ENCODE data around the gene SHC1.
"Not testable (repeated sequence)": the region's sequence is repeated elsewhere in the genome, so short reads cannot be mapped to it uniquely, and the experiment has no call there.

The SHC1 gene

DNA sequence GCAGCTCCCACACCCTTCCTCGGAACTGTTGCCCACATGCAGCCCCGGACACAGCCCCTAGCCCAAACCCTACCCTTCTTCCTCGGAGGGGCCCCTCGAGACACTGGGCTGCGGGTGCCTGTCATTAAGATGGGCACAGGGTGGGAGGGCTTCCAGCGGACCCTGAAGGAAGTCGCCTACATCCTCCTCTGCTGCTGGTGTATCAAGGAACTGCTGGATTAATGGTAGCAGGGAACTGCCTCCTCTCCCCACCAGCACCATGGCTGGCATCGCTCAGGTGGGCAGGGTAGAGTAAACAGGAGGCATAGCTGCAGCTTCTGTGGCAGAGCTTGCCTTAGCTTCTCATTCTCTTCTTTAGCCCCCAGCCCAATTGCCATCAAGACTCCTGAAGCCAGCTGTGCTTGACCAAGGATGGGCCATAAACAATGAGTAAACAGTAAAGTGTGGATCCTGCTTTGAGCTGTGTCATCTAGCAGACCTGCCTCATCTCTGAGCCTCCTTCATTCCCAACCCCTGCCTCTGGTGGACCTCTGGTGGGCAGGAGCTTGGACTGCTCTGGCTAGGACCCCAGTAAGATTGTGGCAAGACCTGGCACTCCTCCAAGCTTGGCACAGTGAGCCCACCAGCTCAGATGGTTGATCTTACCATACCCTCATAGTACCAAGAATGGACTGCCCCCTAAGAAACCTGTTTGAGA, 23.2 kb upstream of the SHC1 start, which contains the start of gene LENEP:
TSS of gene LENEP (plus strand) at position 15 of the 697 bp plus-strand sequence. CDS start at position 37, 22 bp downstream.
- Histone ChIP-seq H3K27ac (ENCODE audit: low read length) (no peak within 1 kb of the TSS), H3K4me1 (ENCODE audit: control insufficient read depth, insufficient read depth, low read length) (no peaks in the 10 kb centered on the region), H3K27me3 (ENCODE audit: control insufficient read depth, insufficient read depth, low read length) (no peaks in the 10 kb centered on the region), H3K4me3 (ENCODE audit: low read length) (no peak within 1 kb of the TSS), H3K36me3 (ENCODE audit: control insufficient read depth, insufficient read depth, low read length) (peaks cover 12% of the 10 kb centered on the region), H3K9me3 (ENCODE audit: control insufficient read depth, insufficient read depth, low read length) (no peaks in the 10 kb centered on the region)
- no peak for DNase-seq (ENCODE audit: low read depth, low spot score)
- no CpG with 5 or more reads among the region's 8 CpGs for WGBS (ENCODE audit: insufficient coverage, insufficient read length)

DNA sequence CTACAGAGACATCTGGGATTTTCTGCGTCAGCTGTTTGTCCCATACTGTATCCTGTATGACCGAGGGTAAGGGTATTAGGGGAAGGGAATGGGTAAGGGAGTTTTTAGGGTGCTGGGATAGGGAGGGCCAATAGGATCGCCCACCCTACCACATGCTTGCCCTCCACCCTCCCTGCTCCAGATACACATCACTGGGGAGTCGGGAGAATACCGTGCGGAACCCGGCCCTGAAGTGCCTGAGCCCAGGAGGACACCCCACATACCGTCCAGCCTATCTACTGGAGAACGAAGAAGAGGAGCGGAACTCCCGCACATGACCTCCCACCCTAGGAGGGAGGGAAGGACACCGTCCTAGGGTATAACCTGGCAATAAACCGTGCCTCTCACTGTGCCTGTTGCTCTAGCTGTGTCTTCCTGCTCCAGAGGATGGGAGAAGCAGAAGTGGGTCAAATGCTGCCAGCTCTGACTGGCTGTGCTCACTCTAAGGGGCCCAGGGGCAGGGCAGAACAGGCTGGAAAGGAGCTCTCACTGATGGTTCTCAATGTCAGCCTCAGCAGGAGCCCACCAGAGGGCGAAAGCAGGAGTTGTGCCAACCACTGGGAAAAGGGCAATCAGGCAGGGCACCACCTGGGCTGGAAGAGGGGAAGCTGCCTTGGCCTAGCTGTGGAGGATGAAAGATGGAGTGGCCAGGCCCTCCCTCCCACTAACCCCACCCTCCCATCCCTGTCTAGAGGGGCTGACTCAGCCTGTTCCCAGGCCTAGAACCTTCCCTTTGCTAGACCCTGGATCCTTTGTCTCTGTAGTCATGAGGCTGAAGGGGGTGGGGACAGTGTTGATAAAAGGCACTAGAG, 22.4 kb upstream of the SHC1 start:
- Histone ChIP-seq H3K4me3 (ENCODE audit: low read length) (no peak overlapping the region), H3K36me3 (ENCODE audit: control insufficient read depth, insufficient read depth, low read length) (peaks cover 20% of the 10 kb centered on the region), H3K27me3 (ENCODE audit: control insufficient read depth, insufficient read depth, low read length) (no peaks in the 10 kb centered on the region), H3K27ac (ENCODE audit: low read length) (no peak overlapping the region), H3K4me1 (ENCODE audit: control insufficient read depth, insufficient read depth, low read length) (no peaks in the 10 kb centered on the region), H3K9me3 (ENCODE audit: control insufficient read depth, insufficient read depth, low read length) (no peaks in the 10 kb centered on the region)
- no CpG with 5 or more reads among the region's 14 CpGs for WGBS (ENCODE audit: insufficient coverage, insufficient read length)
- DNase-seq (ENCODE audit: low read depth, low spot score), result no peak

DNA sequence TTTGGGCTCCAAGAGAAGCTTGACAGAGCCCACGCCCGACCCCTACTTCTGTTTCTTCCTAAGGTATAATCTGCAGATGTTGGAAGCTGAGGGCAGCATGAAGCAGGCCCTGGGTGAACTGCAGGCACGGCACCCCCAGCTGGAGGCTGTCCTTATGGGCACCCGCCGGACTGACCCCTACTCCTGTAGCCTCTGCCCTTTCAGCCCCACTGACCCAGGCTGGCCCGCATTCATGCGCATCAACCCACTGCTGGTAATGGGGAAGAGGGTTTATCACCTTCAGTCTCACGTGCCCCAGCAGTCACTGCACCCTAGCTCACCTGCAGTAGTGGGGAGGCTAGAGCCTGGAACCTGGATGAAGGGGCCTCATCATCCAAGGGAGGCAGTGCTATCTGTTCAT, 19.7 kb upstream of the SHC1 start:
- H3K36me3 ChIP-seq (ENCODE audit: control insufficient read depth, insufficient read depth, low read length), result peaks cover 22% of the 10 kb centered on the region
- no peak overlapping the region for H3K27ac ChIP-seq (ENCODE audit: low read length)
- WGBS (ENCODE audit: insufficient coverage, insufficient read length), result no CpG with 5 or more reads among the region's 8 CpGs
- H3K9me3 ChIP-seq (ENCODE audit: control insufficient read depth, insufficient read depth, low read length), result no peaks in the 10 kb centered on the region
- no peak for DNase-seq (ENCODE audit: low read depth, low spot score)
- H3K27me3 ChIP-seq (ENCODE audit: control insufficient read depth, insufficient read depth, low read length), result no peaks in the 10 kb centered on the region
- H3K4me3 ChIP-seq (ENCODE audit: low read length), result no peak overlapping the region
- no peaks in the 10 kb centered on the region for H3K4me1 ChIP-seq (ENCODE audit: control insufficient read depth, insufficient read depth, low read length)

DNA sequence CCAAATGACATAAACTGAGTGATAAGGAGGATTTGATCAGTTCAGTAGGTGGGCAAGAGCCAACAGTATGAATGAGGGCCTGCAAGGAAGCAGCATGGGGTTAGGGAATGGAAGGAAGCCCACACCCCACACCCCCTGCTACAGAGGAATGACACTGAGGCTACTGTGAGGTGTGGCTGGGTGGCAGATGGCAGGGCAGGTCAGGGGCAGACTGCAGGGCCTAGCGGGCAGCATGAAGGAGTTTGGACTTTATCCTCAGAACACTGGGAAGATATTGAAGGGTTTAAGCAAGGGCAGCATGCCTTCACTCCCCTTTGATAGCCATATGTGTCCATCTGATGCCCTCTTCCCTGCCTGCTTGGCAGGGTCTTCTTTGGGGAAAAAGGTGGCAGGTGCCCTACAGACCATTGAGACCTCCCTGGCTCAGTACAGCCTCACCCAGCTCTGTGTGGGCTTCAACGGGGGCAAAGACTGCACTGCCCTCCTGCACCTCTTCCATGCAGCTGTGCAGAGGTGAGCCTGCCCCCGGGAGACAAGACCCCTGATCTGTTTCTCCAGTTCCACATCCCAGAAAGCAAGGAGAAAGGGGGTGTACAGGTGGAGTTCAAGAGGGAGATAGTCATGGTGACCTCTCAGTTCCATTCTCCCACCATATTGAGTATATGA, 18.8 kb upstream of the SHC1 start:
- Histone ChIP-seq H3K4me1 (ENCODE audit: control insufficient read depth, insufficient read depth, low read length) (no peaks in the 10 kb centered on the region), H3K36me3 (ENCODE audit: control insufficient read depth, insufficient read depth, low read length) (peaks cover 22% of the 10 kb centered on the region), H3K4me3 (ENCODE audit: low read length) (no peak overlapping the region), H3K9me3 (ENCODE audit: control insufficient read depth, insufficient read depth, low read length) (no peaks in the 10 kb centered on the region), H3K27me3 (ENCODE audit: control insufficient read depth, insufficient read depth, low read length) (no peaks in the 10 kb centered on the region), H3K27ac (ENCODE audit: low read length) (no peak overlapping the region)
- WGBS (ENCODE audit: insufficient coverage, insufficient read length), result no CpG with 5 or more reads among the region's 3 CpGs
- DNase-seq (ENCODE audit: low read depth, low spot score), result no peak

DNA sequence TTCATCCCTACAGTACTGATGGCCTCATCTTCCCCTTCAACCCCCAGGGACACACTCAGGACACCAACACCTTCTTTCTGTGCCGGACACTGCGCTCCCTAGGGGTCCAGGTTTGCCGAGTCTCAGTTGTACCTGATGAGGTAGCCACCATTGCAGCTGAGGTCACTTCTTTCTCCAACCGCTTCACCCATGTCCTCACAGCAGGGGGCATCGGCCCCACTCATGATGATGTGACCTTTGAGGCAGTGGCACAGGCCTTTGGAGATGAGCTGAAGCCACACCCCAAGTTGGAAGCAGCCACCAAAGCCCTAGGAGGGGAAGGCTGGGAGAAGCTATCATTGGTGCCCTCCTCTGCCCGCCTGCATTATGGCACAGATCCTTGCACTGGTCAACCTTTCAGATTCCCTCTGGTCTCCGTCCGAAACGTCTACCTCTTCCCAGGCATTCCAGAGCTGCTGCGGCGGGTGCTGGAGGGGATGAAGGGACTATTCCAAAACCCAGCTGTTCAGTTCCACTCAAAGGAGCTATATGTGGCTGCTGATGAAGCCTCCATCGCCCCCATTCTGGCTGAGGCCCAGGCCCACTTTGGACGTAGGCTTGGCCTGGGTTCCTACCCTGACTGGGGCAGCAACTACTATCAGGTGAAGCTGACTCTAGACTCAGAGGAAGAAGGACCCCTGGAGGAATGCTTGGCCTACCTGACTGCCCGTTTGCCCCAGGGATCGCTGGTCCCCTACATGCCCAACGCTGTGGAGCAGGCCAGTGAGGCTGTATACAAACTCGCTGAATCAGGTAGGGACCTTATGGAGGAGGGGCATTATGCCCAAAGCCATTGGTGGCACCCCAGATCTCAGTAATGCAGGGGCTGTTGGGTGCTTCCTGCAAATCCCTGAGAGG, 17.8 kb upstream of the SHC1 start:
- H3K27ac ChIP-seq (ENCODE audit: low read length), result no peak overlapping the region
- H3K4me1 ChIP-seq (ENCODE audit: control insufficient read depth, insufficient read depth, low read length), result no peaks in the 10 kb centered on the region
- H3K4me3 ChIP-seq (ENCODE audit: low read length), result no peak overlapping the region
- H3K36me3 ChIP-seq (ENCODE audit: control insufficient read depth, insufficient read depth, low read length), result peaks cover 22% of the 10 kb centered on the region
- WGBS (ENCODE audit: insufficient coverage, insufficient read length), result no CpG with 5 or more reads among the region's 17 CpGs
- no peaks in the 10 kb centered on the region for H3K9me3 ChIP-seq (ENCODE audit: control insufficient read depth, insufficient read depth, low read length)
- no peaks in the 10 kb centered on the region for H3K27me3 ChIP-seq (ENCODE audit: control insufficient read depth, insufficient read depth, low read length)
- DNase-seq (ENCODE audit: low read depth, low spot score), result no peak

DNA sequence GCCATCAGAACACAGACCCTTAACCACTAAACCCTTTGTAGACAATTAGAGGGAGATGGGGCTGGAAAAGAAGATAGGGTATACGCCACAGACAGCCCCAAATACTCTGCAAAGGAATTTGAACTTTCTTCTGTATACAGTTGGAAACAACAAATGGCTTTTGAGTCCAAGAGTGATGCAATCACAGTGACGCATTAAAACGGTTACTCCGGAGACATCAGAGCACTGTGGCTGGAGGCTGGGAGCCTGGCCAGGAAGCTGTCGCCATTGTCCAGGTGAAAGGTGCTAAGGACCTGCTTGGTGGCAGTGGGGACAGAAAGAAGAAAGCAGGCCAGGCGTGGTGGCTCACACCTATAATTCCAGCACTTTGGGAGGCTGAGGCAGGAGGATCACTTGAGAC, 16.8 kb upstream of the SHC1 start:
- DNase-seq (ENCODE audit: low read depth, low spot score), result no peak
- Histone ChIP-seq H3K36me3 (ENCODE audit: control insufficient read depth, insufficient read depth, low read length) (peaks cover 22% of the 10 kb centered on the region), H3K27me3 (ENCODE audit: control insufficient read depth, insufficient read depth, low read length) (no peaks in the 10 kb centered on the region), H3K4me1 (ENCODE audit: control insufficient read depth, insufficient read depth, low read length) (no peaks in the 10 kb centered on the region), H3K9me3 (ENCODE audit: control insufficient read depth, insufficient read depth, low read length) (no peaks in the 10 kb centered on the region), H3K4me3 (ENCODE audit: low read length) (no peak overlapping the region), H3K27ac (ENCODE audit: low read length) (no peak overlapping the region)
- WGBS (ENCODE audit: insufficient coverage, insufficient read length), result no CpG with 5 or more reads among the region's 6 CpGs

DNA sequence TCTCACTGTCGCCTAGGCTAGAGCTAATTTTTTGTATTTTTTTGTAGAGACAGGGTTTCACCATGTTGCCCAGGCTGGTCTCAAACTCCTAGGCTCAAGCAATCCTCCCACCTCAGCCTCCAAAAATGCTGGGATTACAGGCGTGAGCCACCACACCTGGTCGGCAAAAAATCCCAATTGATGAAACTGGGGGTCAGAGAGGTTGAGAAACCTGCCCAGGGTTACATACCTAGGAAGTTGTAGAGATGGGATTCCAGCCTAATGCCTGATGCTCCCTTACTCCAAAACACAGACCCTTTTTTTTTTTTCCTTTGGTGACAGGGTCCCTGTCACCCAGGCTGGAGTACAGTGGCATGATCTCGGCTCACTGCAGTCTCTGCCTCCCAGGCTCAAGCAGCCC, 16.2 kb upstream of the SHC1 start:
- not testable (repeated sequence) for H3K9me3 ChIP-seq (ENCODE audit: control insufficient read depth, insufficient read depth, low read length); H3K27me3 ChIP-seq (ENCODE audit: control insufficient read depth, insufficient read depth, low read length); H3K4me3 ChIP-seq (ENCODE audit: low read length); H3K27ac ChIP-seq (ENCODE audit: low read length); DNase-seq (ENCODE audit: low read depth, low spot score); H3K4me1 ChIP-seq (ENCODE audit: control insufficient read depth, insufficient read depth, low read length)
- peaks cover 22% of the 10 kb centered on the region for H3K36me3 ChIP-seq (ENCODE audit: control insufficient read depth, insufficient read depth, low read length)
- no CpG with 5 or more reads among the region's 4 CpGs for WGBS (ENCODE audit: insufficient coverage, insufficient read length)

DNA sequence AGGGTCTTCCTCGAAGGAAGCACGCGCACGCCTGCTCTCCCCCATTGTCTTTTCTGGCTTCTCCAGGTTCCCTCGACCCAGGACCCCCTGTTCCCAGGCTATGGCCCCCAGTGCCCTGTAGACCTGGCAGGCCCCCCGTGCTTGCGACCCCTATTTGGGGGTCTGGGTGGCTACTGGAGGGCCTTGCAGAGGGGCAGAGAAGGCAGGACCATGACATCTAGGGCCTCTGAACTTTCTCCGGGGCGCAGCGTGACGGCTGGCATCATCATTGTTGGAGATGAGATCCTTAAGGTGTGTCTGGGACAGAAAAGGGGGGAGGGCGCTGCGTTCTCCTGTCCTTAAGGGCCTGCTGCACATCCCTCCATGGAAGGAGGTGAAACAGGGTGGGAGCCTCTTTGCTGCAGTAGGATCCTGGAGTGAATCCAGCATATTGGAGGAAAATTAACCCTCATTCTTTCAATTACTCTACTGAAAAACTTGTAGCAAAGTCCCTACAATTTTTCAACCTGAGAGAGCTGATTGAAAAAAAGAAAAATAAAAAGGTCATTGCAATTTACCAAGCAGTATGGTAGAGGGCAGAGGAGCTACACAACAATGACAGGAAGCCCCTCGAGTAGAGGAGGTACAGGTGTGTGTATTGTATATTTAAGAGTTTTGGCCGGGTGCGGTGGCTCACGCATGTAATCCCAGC, 13.4 kb upstream of the SHC1 start:
- no peaks in the 10 kb centered on the region for H3K27me3 ChIP-seq (ENCODE audit: control insufficient read depth, insufficient read depth, low read length)
- peak overlapping the region; percentile 88; the same call in 1 of the 2 replicates for H3K4me3 ChIP-seq (ENCODE audit: low read length)
- no peaks in the 10 kb centered on the region for H3K4me1 ChIP-seq (ENCODE audit: control insufficient read depth, insufficient read depth, low read length)
- H3K36me3 ChIP-seq (ENCODE audit: control insufficient read depth, insufficient read depth, low read length), result peaks cover 16% of the 10 kb centered on the region
- no peak for DNase-seq (ENCODE audit: low read depth, low spot score)
- H3K9me3 ChIP-seq (ENCODE audit: control insufficient read depth, insufficient read depth, low read length), result no peaks in the 10 kb centered on the region
- WGBS (ENCODE audit: insufficient coverage, insufficient read length), result no CpG with 5 or more reads among the region's 17 CpGs
- H3K27ac ChIP-seq (ENCODE audit: low read length), result no peak overlapping the region

DNA sequence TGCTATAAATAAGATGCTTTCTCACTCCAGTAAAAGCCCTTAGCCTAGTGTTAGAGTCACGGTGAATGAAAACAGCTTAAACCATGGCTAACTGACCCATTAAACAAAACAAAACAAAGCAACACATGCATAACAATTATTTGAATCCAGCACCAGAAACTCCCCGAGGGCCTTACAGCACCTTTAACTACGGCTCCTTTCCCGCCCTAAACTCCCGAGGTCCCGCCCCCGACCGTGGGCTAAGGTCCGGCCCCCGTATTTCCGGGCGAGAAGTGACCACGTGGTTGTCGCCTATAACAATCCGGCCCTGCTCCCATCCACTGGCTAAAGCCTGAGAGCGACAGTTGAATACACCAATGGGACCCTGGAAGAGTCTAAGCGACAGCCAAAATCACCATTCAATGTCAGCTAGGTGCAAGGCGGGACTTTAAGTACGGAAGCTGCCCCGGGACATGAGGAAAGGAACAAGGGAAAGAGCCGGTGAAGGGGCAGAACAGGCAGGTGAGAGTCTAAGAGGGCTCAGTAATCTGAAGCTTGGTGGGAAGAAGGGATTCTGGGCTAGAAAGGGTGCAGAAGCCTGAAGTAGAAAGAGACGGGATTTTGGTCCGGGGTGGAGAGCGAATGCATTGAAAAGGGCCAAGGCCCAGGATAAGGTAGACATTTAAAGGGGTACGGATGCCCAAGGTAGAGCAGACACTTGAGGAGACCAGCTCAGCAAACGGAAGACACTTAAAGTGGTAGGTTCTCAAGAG, 12.5 kb upstream of the SHC1 start, which contains the start of gene FLAD1:
TSS of gene FLAD1 (plus strand) at position 448 of the 752 bp plus-strand sequence. CDS start 351 bp downstream, outside the sequence.
- H3K27ac ChIP-seq (ENCODE audit: low read length), result no peak within 1 kb of the TSS
- H3K4me3 ChIP-seq (ENCODE audit: low read length), result peak within 1 kb of the TSS; percentile 88
- peak; percentile 100 for DNase-seq (ENCODE audit: low read depth, low spot score)
- no CpG with 5 or more reads among the region's 26 CpGs for WGBS (ENCODE audit: insufficient coverage, insufficient read length)
- H3K4me1 ChIP-seq (ENCODE audit: control insufficient read depth, insufficient read depth, low read length), result no peaks in the 10 kb centered on the region
- no peaks in the 10 kb centered on the region for H3K27me3 ChIP-seq (ENCODE audit: control insufficient read depth, insufficient read depth, low read length)
- peaks cover 9% of the 10 kb centered on the region for H3K36me3 ChIP-seq (ENCODE audit: control insufficient read depth, insufficient read depth, low read length)
- no peaks in the 10 kb centered on the region for H3K9me3 ChIP-seq (ENCODE audit: control insufficient read depth, insufficient read depth, low read length)
